A549 (cell line): ENCODE data around the gene TMEM250. TPM values are rescaled to one million over a fixed set of nuclear protein-coding genes. Genes with fewer than 3 reads are reported as not detected.
"Not testable (repeated sequence)": the region's sequence is repeated elsewhere in the genome, so short reads cannot be mapped to it uniquely, and the experiment has no call there.

Experiments used
- ATAC-seq, 2 experiments: fragments of 200-7000 bp in 1 of 2; fragments of >200 bp in 1 of 2; cut with Nextera tagmentation in 1 of 2; cut with Tn5 transposase in 1 of 2; 3 replicates each; pipeline versions ENCODE4 v1.8.0 to v1.9.1; 2018 to 2020; ENCODE audit warnings: mild to moderate bottlenecking in 1 of 2, moderate library complexity in 1 of 2
- CTCF ChIA-PET: fragments of 300-600 bp; sonication (Branson Sonifier 250); formaldehyde crosslinking; extraction: SDS; loops from one replicate; lab custom pipeline; 2021; ENCODE audit warnings: antibody characterized with exemption, inconsistent platforms; lab: Yijun Ruan, JAX
- POLR2A ChIA-PET: fragments of 350-600 bp; formaldehyde crosslinking; extraction: SDS; loops from one replicate; lab custom pipeline; 2021; ENCODE audit warnings: antibody characterized with exemption, inconsistent platforms; lab: Yijun Ruan, JAX
- DNase-seq, 2 experiments: peaks; one replicate each; pipeline versions ENCODE4 v3.0.0 to v3.0.0-alpha.2; 2011 to 2016; ENCODE audit warnings: low read depth in 1 of 2, low spot score in 1 of 2
- FAIRE-seq: peaks from 2 replicates; lab custom pipeline; 2011; peaks lifted over from hg19 to GRCh38; lab: Jason Lieb, UNC
- H3K27ac ChIP-seq, 2 experiments: fragments of >200 bp; sonication (Bioruptor Twin); formaldehyde crosslinking; 3 replicates each; pipeline ENCODE4 v1.5.1; 2016 to 2017
- H3K4me1 ChIP-seq: fragments of >200 bp; sonication (Bioruptor Twin); formaldehyde crosslinking; 3 replicates; pipeline ENCODE4 v1.6.1; 2016
- H3K4me2 ChIP-seq: fragments of >200 bp; sonication (Bioruptor Twin); formaldehyde crosslinking; 3 replicates; pipeline ENCODE4 v1.6.1; 2016
- H3K4me3 ChIP-seq: fragments of >200 bp; sonication (Bioruptor Twin); formaldehyde crosslinking; 3 replicates; pipeline ENCODE4 v1.5.1; 2016
- H3K9me3 ChIP-seq: fragments of >200 bp; sonication (Bioruptor Twin); formaldehyde crosslinking; 3 replicates; pipeline ENCODE4 v1.6.1; 2016
- BHLHE40 ChIP-seq: IDR thresholded peaks from 2 replicates; pipeline ENCODE4 v1.6.1; 2012; ENCODE audit warnings: low read depth, low read length, inconsistent platforms
- CBX2 ChIP-seq: fragments of 200-600 bp; sonication (generic); IDR thresholded peaks from 2 replicates; pipeline ENCODE4 v1.6.1; 2016; ENCODE audit warnings: low read depth, mild to moderate bottlenecking, borderline replicate concordance
- CBX8 ChIP-seq: fragments of 200-600 bp; sonication (generic); IDR thresholded peaks from 2 replicates; pipeline ENCODE4 v1.6.1; 2016
- EP300 ChIP-seq, 2 experiments: fragments of >200 bp; sonication (Bioruptor Twin); formaldehyde crosslinking; IDR thresholded peaks; 2 replicates in 1 of 2; 3 replicates in 1 of 2; pipeline ENCODE4 v1.6.1; 2016 to 2017
- HOXA7 ChIP-seq: fragments of 250-450 bp; sonication (Bioruptor Pico); IDR thresholded peaks from 2 replicates; pipeline ENCODE4 v1.5.0; 2020; ENCODE audit warnings: mild to moderate bottlenecking, moderate library complexity
- HOXB13 ChIP-seq: fragments of 250-450 bp; sonication (Bioruptor Pico); IDR thresholded peaks from 2 replicates; pipeline ENCODE4 v1.5.0; 2020; ENCODE audit warnings: low read depth, mild to moderate bottlenecking, moderate library complexity
- KDM1A ChIP-seq: fragments of 200-600 bp; sonication (generic); IDR thresholded peaks from 2 replicates; pipeline ENCODE4 v1.6.1; 2016; ENCODE audit warnings: low read depth, mild to moderate bottlenecking
- MAZ ChIP-seq: fragments of 150-350 bp; IDR thresholded peaks from 2 replicates; pipeline ENCODE4 v1.6.1; 2014; ENCODE audit warnings: antibody characterized with exemption, low read depth, low read length, borderline replicate concordance
- NFE2L2 ChIP-seq: fragments of 150-350 bp; conservative IDR thresholded peaks from 2 replicates; pipeline ENCODE4 v1.6.1; 2014; ENCODE audit warnings: low read length
- RARB ChIP-seq: fragments of 250-450 bp; sonication (Bioruptor Pico); IDR thresholded peaks from 2 replicates; pipeline ENCODE4 v1.8.0; 2021; ENCODE audit warnings: mild to moderate bottlenecking, moderate library complexity
- RFX5 ChIP-seq: fragments of 450-650 bp; IDR thresholded peaks from 2 replicates; pipeline ENCODE4 v1.7.1; 2014; ENCODE audit warnings: antibody characterized with exemption, mild to moderate bottlenecking, moderate library complexity
- ZC3H11A ChIP-seq: fragments of 450-650 bp; IDR thresholded peaks from 2 replicates; pipeline ENCODE4 v1.6.1; 2014; ENCODE audit warnings: antibody characterized with exemption, mild to moderate bottlenecking
- ZSCAN20 ChIP-seq: fragments of 250-450 bp; sonication (Bioruptor Pico); IDR thresholded peaks from 2 replicates; pipeline ENCODE4 v1.8.0; 2022; ENCODE audit warnings: mild to moderate bottlenecking, moderate library complexity
- WGBS: methylation state at CpG from one replicate; pipeline ENCODE4 v1.1.6; 2017; ENCODE audit errors: missing lambda C conversion rate; 5-methylcytosine and 5-hydroxymethylcytosine counted together
- polyA plus RNA-seq, 4 experiments: library from polyadenylated mRNA; depleted of rRNA in 3 of 4; stranded (reverse); fragments of >200 nt; fragmentation: RNase III in 1 of 4; extraction: RNeasy Plus Mini Kit Qiagen cat#74134 plus additional on column Dnase treatment in 1 of 4; gene quantifications; 2 replicates in 3 of 4; 3 replicates in 1 of 4; pipeline ENCODE4 v1.2.3, GENCODE V29; 2011 to 2017
- TF ChIP-seq, protein P1 (sequence below): IDR thresholded peaks from 2 replicates; pipeline ENCODE4 v1.6.1; 2012
- TF ChIP-seq, protein P2 (sequence below): fragments of 250-450 bp; sonication (Bioruptor Pico); IDR thresholded peaks from 2 replicates; pipeline ENCODE4 v1.5.0; 2021; ENCODE audit warnings: mild to moderate bottlenecking, moderate library complexity, borderline replicate concordance
- TF ChIP-seq, protein P3 (sequence below): fragments of >200 bp; sonication (Bioruptor Twin); formaldehyde crosslinking; IDR thresholded peaks from 3 replicates; pipeline ENCODE4 v1.5.1; 2016
- TF ChIP-seq, protein P4 (sequence below): fragments of >200 bp; sonication (Bioruptor Twin); formaldehyde crosslinking; IDR thresholded peaks from 3 replicates; pipeline ENCODE4 v1.6.1; 2016

TMEM250 gene
- polyA plus RNA-seq, 2 of the 4 experiments (the other 2 are of a cell fraction) = 13.0 to 35.2 TPM

DNA sequence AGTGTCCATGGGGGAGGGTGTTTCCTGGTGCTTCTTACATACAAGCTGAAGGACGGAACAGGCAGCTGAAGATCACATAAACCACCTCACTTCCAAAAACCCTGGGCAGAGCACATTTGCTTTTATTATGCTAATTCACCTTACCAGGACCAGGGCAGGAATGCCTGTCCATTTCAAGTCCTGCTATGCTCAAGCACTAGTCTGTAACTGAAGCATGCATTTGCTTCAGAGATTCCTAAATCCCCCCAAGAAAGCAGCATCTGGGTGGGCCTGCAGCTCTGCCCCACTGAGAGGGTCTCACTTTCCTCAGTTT, 14.2 kb downstream of the TMEM250 start:
- FAIRE-seq (no peak), ATAC-seq (no peak)

DNA sequence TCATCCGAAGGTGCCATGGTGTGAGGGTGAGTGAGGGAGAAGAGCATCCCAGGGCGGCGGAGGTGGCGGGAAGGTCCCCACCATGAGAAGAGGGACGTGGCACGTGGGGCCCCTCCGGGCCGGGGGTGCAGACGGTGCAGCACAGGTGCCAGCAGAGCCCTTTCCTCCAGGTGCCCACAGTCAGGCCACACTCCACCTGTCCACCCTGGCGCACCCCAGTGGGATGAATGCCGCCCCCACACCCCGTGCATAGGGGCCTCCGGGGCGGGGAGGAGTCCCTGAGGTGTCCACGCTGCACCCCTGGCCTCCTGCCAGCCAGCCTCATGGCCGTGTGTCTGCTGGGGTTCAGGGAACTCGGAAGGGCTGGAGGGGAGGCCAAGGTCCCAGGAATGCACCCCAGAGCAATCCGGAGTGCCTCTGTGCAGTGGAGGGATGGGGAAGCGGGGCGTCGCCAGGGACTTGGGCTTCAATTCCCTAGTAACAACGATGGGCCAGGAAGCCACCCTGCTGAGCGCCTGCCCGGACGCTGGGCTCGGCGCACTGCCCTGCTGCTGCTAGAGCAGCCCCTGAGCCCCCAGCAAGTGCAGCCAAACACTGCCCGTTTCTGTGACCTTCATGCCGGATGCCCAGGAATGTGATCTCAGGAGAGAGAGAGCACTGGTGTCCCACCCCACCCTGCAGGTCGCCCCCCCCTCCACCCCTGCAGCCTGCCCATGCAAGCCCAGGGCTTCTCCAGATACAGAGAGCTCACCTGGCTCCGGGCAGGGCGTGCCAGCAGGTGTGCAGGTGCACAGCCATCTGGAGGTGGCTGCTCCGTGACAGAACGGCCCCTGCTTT, 14.8 kb downstream of the TMEM250 start:
- peak in 1 of 2 experiments; percentile 21; a peak in 1 of 6 replicates for ATAC-seq
- POLR2A ChIA-PET = no interaction called here

More for the DNA sequence above, 14.2 kb downstream of the TMEM250 start:
- peaks cover 28% of the 10 kb centered on the region for H3K4me1 ChIP-seq
- no peak for DNase-seq
- no peak overlapping the region for H3K4me3 ChIP-seq
- no peak overlapping the region for H3K27ac ChIP-seq
- no peaks in the 10 kb centered on the region for H3K9me3 ChIP-seq
- WGBS = 87% methylated on average over 1 of the region's 1 CpG
- no peak overlapping the region for H3K4me2 ChIP-seq
- POLR2A ChIA-PET = no interaction called here
- CTCF ChIA-PET = interaction anchor here (0.6 to 4.5 kb wide), 5 partner anchors 15 to 578 kb away, joined by 3 to 22 read pairs (median 3); no protein-coding TSS in a partner anchor
- no peak for TF ChIP-seq NFE2L2
- TF ChIP-seq CBX8 = no peak
- TF ChIP-seq, protein P1, sequence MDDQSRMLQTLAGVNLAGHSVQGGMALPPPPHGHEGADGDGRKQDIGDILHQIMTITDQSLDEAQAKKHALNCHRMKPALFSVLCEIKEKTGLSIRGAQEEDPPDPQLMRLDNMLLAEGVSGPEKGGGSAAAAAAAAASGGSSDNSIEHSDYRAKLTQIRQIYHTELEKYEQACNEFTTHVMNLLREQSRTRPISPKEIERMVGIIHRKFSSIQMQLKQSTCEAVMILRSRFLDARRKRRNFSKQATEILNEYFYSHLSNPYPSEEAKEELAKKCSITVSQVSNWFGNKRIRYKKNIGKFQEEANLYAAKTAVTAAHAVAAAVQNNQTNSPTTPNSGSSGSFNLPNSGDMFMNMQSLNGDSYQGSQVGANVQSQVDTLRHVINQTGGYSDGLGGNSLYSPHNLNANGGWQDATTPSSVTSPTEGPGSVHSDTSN = no peak
- TF ChIP-seq ZC3H11A = no peak
- TF ChIP-seq, protein P2, sequence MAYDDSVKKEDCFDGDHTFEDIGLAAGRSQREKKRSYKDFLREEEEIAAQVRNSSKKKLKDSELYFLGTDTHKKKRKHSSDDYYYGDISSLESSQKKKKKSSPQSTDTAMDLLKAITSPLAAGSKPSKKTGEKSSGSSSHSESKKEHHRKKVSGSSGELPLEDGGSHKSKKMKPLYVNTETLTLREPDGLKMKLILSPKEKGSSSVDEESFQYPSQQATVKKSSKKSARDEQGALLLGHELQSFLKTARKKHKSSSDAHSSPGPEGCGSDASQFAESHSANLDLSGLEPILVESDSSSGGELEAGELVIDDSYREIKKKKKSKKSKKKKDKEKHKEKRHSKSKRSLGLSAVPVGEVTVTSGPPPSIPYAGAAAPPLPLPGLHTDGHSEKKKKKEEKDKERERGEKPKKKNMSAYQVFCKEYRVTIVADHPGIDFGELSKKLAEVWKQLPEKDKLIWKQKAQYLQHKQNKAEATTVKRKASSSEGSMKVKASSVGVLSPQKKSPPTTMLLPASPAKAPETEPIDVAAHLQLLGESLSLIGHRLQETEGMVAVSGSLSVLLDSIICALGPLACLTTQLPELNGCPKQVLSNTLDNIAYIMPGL (CRISPR knock-in tag) = no peak
- TF ChIP-seq KDM1A = no peak
- TF ChIP-seq HOXA7 (CRISPR knock-in tag) = no peak
- TF ChIP-seq, protein P3, sequence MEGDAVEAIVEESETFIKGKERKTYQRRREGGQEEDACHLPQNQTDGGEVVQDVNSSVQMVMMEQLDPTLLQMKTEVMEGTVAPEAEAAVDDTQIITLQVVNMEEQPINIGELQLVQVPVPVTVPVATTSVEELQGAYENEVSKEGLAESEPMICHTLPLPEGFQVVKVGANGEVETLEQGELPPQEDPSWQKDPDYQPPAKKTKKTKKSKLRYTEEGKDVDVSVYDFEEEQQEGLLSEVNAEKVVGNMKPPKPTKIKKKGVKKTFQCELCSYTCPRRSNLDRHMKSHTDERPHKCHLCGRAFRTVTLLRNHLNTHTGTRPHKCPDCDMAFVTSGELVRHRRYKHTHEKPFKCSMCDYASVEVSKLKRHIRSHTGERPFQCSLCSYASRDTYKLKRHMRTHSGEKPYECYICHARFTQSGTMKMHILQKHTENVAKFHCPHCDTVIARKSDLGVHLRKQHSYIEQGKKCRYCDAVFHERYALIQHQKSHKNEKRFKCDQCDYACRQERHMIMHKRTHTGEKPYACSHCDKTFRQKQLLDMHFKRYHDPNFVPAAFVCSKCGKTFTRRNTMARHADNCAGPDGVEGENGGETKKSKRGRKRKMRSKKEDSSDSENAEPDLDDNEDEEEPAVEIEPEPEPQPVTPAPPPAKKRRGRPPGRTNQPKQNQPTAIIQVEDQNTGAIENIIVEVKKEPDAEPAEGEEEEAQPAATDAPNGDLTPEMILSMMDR = no peak
- no peak for TF ChIP-seq ZSCAN20 (CRISPR knock-in tag)
- TF ChIP-seq BHLHE40 = no peak
- TF ChIP-seq HOXB13 (CRISPR knock-in tag) = no peak
- TF ChIP-seq, protein P4, sequence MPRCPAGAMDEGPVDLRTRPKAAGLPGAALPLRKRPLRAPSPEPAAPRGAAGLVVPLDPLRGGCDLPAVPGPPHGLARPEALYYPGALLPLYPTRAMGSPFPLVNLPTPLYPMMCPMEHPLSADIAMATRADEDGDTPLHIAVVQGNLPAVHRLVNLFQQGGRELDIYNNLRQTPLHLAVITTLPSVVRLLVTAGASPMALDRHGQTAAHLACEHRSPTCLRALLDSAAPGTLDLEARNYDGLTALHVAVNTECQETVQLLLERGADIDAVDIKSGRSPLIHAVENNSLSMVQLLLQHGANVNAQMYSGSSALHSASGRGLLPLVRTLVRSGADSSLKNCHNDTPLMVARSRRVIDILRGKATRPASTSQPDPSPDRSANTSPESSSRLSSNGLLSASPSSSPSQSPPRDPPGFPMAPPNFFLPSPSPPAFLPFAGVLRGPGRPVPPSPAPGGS = no peak
- no peak for TF ChIP-seq CBX2
- no peak for TF ChIP-seq MAZ
- TF ChIP-seq RFX5 = no peak
- TF ChIP-seq RARB (CRISPR knock-in tag) = no peak
- no peak for TF ChIP-seq EP300 (IDR thresholded peaks at IDR 0.05)

DNA sequence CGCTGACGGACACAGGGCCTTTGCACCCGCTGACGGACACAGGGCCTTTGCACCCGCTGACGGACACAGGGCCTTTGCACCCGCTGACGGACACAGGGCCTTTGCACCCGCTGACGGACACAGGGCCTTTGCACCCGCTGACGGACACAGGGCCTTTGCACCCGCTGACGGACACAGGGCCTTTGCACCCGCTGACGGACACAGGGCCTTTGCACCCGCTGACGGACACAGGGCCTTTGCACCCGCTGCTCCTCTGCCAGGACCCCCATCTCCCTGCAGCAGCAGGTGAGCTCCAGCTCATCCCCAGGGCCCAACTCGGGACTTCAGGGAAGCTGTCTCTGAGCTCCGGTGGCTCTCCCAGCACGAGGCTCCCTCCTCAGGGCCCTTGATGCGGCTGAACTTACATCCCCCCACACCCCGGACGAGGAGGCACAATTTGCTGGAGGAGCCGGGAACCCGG, 17.0 kb downstream of the TMEM250 start:
- H3K4me2 ChIP-seq, H3K27ac ChIP-seq, DNase-seq, ATAC-seq, H3K9me3 ChIP-seq, FAIRE-seq, H3K4me3 ChIP-seq: not testable (repeated sequence)
- WGBS = 88% methylated on average over 8 of the region's 27 CpGs
- CTCF ChIA-PET = interaction anchor here (1.2 to 4.2 kb wide), 4 partner anchors 21 to 182 kb away, joined by 3 to 26 read pairs (median 3); no protein-coding TSS in a partner anchor
- POLR2A ChIA-PET = interaction anchor here (1.5 kb wide), 1 partner anchor 8 kb away, joined by 4 read pairs; no protein-coding TSS in a partner anchor
- H3K4me1 ChIP-seq = peaks cover 12% of the 10 kb centered on the region

More for the DNA sequence above, 14.8 kb downstream of the TMEM250 start:
- Histone ChIP-seq H3K27ac (peak overlapping the region in 1 of 2 experiments; percentile 22; a peak in 1 of 6 replicates), H3K4me1 (peaks cover 23% of the 10 kb centered on the region), H3K4me2 (no peak overlapping the region), H3K4me3 (no peak overlapping the region), H3K9me3 (no peaks in the 10 kb centered on the region)
- CTCF ChIA-PET = interaction anchor here (0.6 to 4.5 kb wide), 5 partner anchors 14 to 578 kb away, joined by 3 to 26 read pairs (median 11); no protein-coding TSS in a partner anchor
- TF ChIP-seq, protein P2 (CRISPR knock-in tag) = no peak
- DNase-seq (no peak), FAIRE-seq (no peak)
- WGBS = 67% methylated on average over 23 of the region's 34 CpGs
